Measurements from ENCODE around the gene PLD4. TPM values are rescaled to one million over a fixed set of nuclear protein-coding genes. Genes with fewer than 3 reads are reported as not detected.

Gene PLD4
- polyA plus RNA-seq, 3 donors = 12.2 to 15.5 (median 15.1) TPM

- TF ChIP-seq, protein P1, sequence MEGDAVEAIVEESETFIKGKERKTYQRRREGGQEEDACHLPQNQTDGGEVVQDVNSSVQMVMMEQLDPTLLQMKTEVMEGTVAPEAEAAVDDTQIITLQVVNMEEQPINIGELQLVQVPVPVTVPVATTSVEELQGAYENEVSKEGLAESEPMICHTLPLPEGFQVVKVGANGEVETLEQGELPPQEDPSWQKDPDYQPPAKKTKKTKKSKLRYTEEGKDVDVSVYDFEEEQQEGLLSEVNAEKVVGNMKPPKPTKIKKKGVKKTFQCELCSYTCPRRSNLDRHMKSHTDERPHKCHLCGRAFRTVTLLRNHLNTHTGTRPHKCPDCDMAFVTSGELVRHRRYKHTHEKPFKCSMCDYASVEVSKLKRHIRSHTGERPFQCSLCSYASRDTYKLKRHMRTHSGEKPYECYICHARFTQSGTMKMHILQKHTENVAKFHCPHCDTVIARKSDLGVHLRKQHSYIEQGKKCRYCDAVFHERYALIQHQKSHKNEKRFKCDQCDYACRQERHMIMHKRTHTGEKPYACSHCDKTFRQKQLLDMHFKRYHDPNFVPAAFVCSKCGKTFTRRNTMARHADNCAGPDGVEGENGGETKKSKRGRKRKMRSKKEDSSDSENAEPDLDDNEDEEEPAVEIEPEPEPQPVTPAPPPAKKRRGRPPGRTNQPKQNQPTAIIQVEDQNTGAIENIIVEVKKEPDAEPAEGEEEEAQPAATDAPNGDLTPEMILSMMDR (IDR thresholded peaks at IDR 0.05) = no peak
- no peaks in the 10 kb centered on the region for H3K79me2 ChIP-seq (ENCODE audit: insufficient read depth, low read length)
- Mint-ChIP-seq H3K4me3 (no peak overlapping the region), H3K36me3 (no peaks in the 10 kb centered on the region), H3K4me1 (peaks cover 5% of the 10 kb centered on the region), H3K27ac (no peak overlapping the region), H3K9me3 (peaks cover 0 to 2% (median 0%) of the 10 kb centered on the region in 7 donors), H3K27me3 (ENCODE audit: low read depth in 3 of 3) (peaks cover 7 to 10% (median 8%) of the 10 kb centered on the region in 3 donors)
- 96% methylated on average over 8 of the region's 13 CpGs for WGBS (ENCODE audit: insufficient coverage)
- intact Hi-C loops (cut with micrococcal nuclease) = no loop called here
- H3K4me2 ChIP-seq (replicated peaks; ENCODE audit: extremely low read depth, low read length, poor library complexity, severe bottlenecking) = no peak overlapping the region
- no peaks in the 10 kb centered on the region for H3K4me1 ChIP-seq (ENCODE audit: control insufficient read depth in 1 of 2, insufficient read depth in 2 of 2, low read length in 2 of 2)
- H3K9ac ChIP-seq (ENCODE audit: insufficient read depth, low read length, poor library complexity, severe bottlenecking) = no peak overlapping the region
- H3K4me3 ChIP-seq (replicated peaks in 1 of 3; ENCODE audit: low read depth in 2 of 3, low read length in 3 of 3) = no peak overlapping the region
- no peak overlapping the region for H3K27ac ChIP-seq (ENCODE audit: low read depth in 1 of 2, low read length in 2 of 2)
- H4K20me1 ChIP-seq (ENCODE audit: insufficient read depth, low read length) = no peaks in the 10 kb centered on the region
- no peak overlapping the region for H2AFZ ChIP-seq (ENCODE audit: insufficient read depth, low read depth, low read length, poor library complexity, severe bottlenecking)
- no peaks in the 10 kb centered on the region for H3K9me3 ChIP-seq (replicated peaks in 1 of 2; ENCODE audit: control insufficient read depth in 1 of 2, insufficient read depth in 1 of 2, low read length in 2 of 2)
- H3K27me3 ChIP-seq (ENCODE audit: control insufficient read depth in 2 of 2, insufficient read depth in 2 of 2, low read length in 2 of 2) = no peaks in the 10 kb centered on the region
- no peak for DNase-seq
- no peaks in the 10 kb centered on the region for H3K36me3 ChIP-seq (replicated peaks in 1 of 2; ENCODE audit: control insufficient read depth in 1 of 2, insufficient read depth in 2 of 2, low read length in 2 of 2)
Measured at GRCh38 chr14:104954746-104955395, 30.2 kb downstream of the PLD4 start.

DNA sequence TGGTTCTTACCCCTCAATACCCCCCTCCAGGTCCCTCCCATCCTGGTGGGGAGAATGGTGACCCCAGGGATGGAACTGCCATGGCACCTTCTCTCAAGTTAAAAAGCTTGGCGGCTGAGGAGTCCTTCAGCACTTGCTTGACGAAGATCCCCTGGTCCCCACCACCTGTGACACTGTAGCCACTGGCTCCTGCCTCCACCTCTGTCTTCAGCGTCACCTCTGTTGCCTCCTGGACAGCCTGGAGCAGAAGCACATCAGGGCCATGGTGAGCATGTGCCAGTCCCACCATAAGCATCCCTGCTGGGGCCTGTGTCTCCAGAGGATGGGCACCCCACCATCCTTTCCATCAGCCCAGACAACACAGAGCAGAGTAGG, 30.7 kb downstream of the PLD4 start:
- Histone ChIP-seq H3K4me1 (ENCODE audit: control insufficient read depth in 1 of 2, insufficient read depth in 2 of 2, low read length in 2 of 2) (no peaks in the 10 kb centered on the region), H3K9ac (ENCODE audit: insufficient read depth, low read length, poor library complexity, severe bottlenecking) (no peak overlapping the region), H3K27me3 (ENCODE audit: control insufficient read depth in 2 of 2, insufficient read depth in 2 of 2, low read length in 2 of 2) (no peaks in the 10 kb centered on the region), H3K4me2 (replicated peaks; ENCODE audit: extremely low read depth, low read length, poor library complexity, severe bottlenecking) (no peak overlapping the region), H3K27ac (ENCODE audit: low read depth in 1 of 2, low read length in 2 of 2) (no peak overlapping the region), H3K36me3 (replicated peaks in 1 of 2; ENCODE audit: control insufficient read depth in 1 of 2, insufficient read depth in 2 of 2, low read length in 2 of 2) (no peaks in the 10 kb centered on the region), H3K9me3 (replicated peaks in 1 of 2; ENCODE audit: control insufficient read depth in 1 of 2, insufficient read depth in 1 of 2, low read length in 2 of 2) (no peaks in the 10 kb centered on the region), H2AFZ (ENCODE audit: insufficient read depth, low read depth, low read length, poor library complexity, severe bottlenecking) (no peak overlapping the region), H3K79me2 (ENCODE audit: insufficient read depth, low read length) (no peaks in the 10 kb centered on the region), H3K4me3 (replicated peaks in 1 of 3; ENCODE audit: low read depth in 2 of 3, low read length in 3 of 3) (no peak overlapping the region), H4K20me1 (ENCODE audit: insufficient read depth, low read length) (no peaks in the 10 kb centered on the region)
- peaks cover 0 to 2% (median 0%) of the 10 kb centered on the region in 7 donors for H3K9me3 Mint-ChIP-seq
- intact Hi-C loops (cut with micrococcal nuclease) = no loop called here
- H3K27ac Mint-ChIP-seq = no peak overlapping the region
- peaks cover 8 to 10% (median 8%) of the 10 kb centered on the region in 3 donors for H3K27me3 Mint-ChIP-seq (ENCODE audit: low read depth in 3 of 3)
- H3K4me3 Mint-ChIP-seq = no peak overlapping the region
- TF ChIP-seq, protein P1 (IDR thresholded peaks at IDR 0.05) = no peak
- WGBS (ENCODE audit: insufficient coverage) = 90% methylated on average over 3 of the region's 3 CpGs
- no peaks in the 10 kb centered on the region for H3K36me3 Mint-ChIP-seq
- DNase-seq = no peak
- peaks cover 5% of the 10 kb centered on the region for H3K4me1 Mint-ChIP-seq
